GM12878 (cell line): ENCODE data around the gene ESPNL. TPM values are rescaled to one million over a fixed set of nuclear protein-coding genes. Genes with fewer than 3 reads are reported as not detected.

ENCODE experiments used
- ATAC-seq: fragments of 200-7000 bp; cut with Tn5 transposase; 3 replicates; pipeline ENCODE4 v1.9.1; 2020; ENCODE audit warnings: mild to moderate bottlenecking, moderate library complexity
- BruUV-seq: library from RNA; stranded (reverse); fragments of 400-500 nt; replicated peaks from 2 replicates; lab custom pipeline; 2021; lab: Mats Ljungman, UMichigan
- CTCF ChIA-PET: fragments of 300-600 bp; sonication (Branson Sonifier 250); formaldehyde crosslinking; extraction: SDS; loops from one replicate; lab custom pipeline; 2021; ENCODE audit warnings: inconsistent platforms; lab: Yijun Ruan, JAX
- POLR2A ChIA-PET: fragments of 350-600 bp; formaldehyde crosslinking; extraction: SDS; loops from one replicate; lab custom pipeline; 2021; ENCODE audit warnings: inconsistent platforms; lab: Charles Lee
- RAD21 ChIA-PET: fragments of 300-600 bp; sonication (Branson Sonifier 250); formaldehyde crosslinking; loops from one replicate; lab custom pipeline; 2023; ENCODE audit warnings: antibody characterized with exemption; ENCODE audit not compliant: unreplicated experiment; lab: Charles Lee
- SMC1A ChIA-PET: fragments of 300-600 bp; sonication (Branson Sonifier 250); formaldehyde crosslinking; loops from one replicate; lab custom pipeline; 2023; ENCODE audit not compliant: unreplicated experiment, uncharacterized antibody; lab: Charles Lee
- DNase-seq: peaks from one replicate; pipeline ENCODE4 v3.0.0-alpha.2; 2011; ENCODE audit warnings: low read depth, low spot score
- FAIRE-seq: peaks from 3 replicates; lab custom pipeline; 2011; peaks lifted over from hg19 to GRCh38; lab: Jason Lieb, UNC
- H2AFZ ChIP-seq: 2 replicates; pipeline ENCODE4 v1.6.0; 2011; ENCODE audit warnings: low read depth, low read length, control low read depth; ENCODE audit not compliant: control insufficient read depth
- H3K27ac ChIP-seq: 2 replicates; pipeline ENCODE4 v1.5.1; 2011; ENCODE audit warnings: control low read depth; ENCODE audit not compliant: control insufficient read depth, insufficient read depth
- H3K27me3 ChIP-seq, 2 experiments: replicated peaks in 1 of 2; 2 replicates each; pipeline versions ENCODE4 v1.6.0 to v1.6.1; 2011; ENCODE audit warnings: low read length in 1 of 2; ENCODE audit not compliant: control insufficient read depth in 2 of 2, insufficient read depth in 2 of 2
- H3K36me3 ChIP-seq, 2 experiments: 2 replicates each; pipeline ENCODE4 v1.5.1; 2011; ENCODE audit warnings: low read length in 1 of 2; ENCODE audit not compliant: control insufficient read depth in 2 of 2, insufficient read depth in 2 of 2
- H3K4me1 ChIP-seq: 2 replicates; pipeline ENCODE4 v1.6.1; 2011; ENCODE audit warnings: mild to moderate bottlenecking, low read length, moderate library complexity, mixed read lengths; ENCODE audit not compliant: control insufficient read depth, insufficient read depth
- H3K4me2 ChIP-seq: 2 replicates; pipeline ENCODE4 v1.6.0; 2011; ENCODE audit warnings: control low read depth; ENCODE audit not compliant: control insufficient read depth, insufficient read depth
- H3K4me3 ChIP-seq: fragments of 200-600 bp; sonication (generic); 2 replicates; pipeline ENCODE4 v1.5.1; 2016
- H3K79me2 ChIP-seq: 2 replicates; pipeline ENCODE4 v1.6.0; 2011; ENCODE audit warnings: low read length; ENCODE audit not compliant: control insufficient read depth, insufficient read depth
- H3K9ac ChIP-seq: 2 replicates; pipeline ENCODE4 v1.8.0; 2011; ENCODE audit warnings: low read length, control low read depth, mixed read lengths; ENCODE audit not compliant: control insufficient read depth, insufficient read depth
- H3K9me3 ChIP-seq: replicated peaks from 3 replicates; pipeline ENCODE4 v1.5.1; 2011; ENCODE audit warnings: mild to moderate bottlenecking, low read length; ENCODE audit not compliant: control insufficient read depth, insufficient read depth
- H4K20me1 ChIP-seq: 2 replicates; pipeline ENCODE4 v1.6.0; 2011; ENCODE audit not compliant: control insufficient read depth, insufficient read depth
- BCL3 ChIP-seq: IDR thresholded peaks from 2 replicates; pipeline ENCODE4 v1.6.1; 2011; ENCODE audit warnings: borderline replicate concordance, low read depth, mild to moderate bottlenecking, moderate library complexity, low read length; ENCODE audit not compliant: insufficient read depth, poor library complexity, severe bottlenecking
- CREM ChIP-seq: IDR thresholded peaks from 2 replicates; pipeline ENCODE4 v1.6.1; 2014; ENCODE audit warnings: antibody characterized with exemption, low read depth
- CTCF ChIP-seq, 3 experiments: IDR thresholded peaks in 2 of 3; conservative IDR thresholded peaks in 1 of 3; 2 replicates each; pipeline ENCODE4 v1.5.1; 2011; ENCODE audit warnings: low read depth in 3 of 3, low read length in 3 of 3, mild to moderate bottlenecking in 3 of 3, control low read depth in 2 of 3, moderate library complexity in 2 of 3, inconsistent platforms in 1 of 3, mixed read lengths in 1 of 3; ENCODE audit not compliant: control insufficient read depth in 2 of 3, insufficient read depth in 1 of 3; ENCODE audit errors: extremely low read depth in 1 of 3
- EED ChIP-seq: sonication (generic); IDR thresholded peaks from 2 replicates; pipeline ENCODE4 v1.6.1; 2016; ENCODE audit warnings: antibody characterized with exemption, low read depth
- HCFC1 ChIP-seq: fragments of 150-350 bp; IDR thresholded peaks from 2 replicates; pipeline ENCODE4 v1.6.1; 2014; ENCODE audit warnings: low read length
- SUPT20H ChIP-seq: IDR thresholded peaks from 2 replicates; pipeline ENCODE4 v1.6.1; 2011; ENCODE audit warnings: low read depth, mild to moderate bottlenecking, low read length, moderate library complexity, borderline replicate concordance; ENCODE audit not compliant: control insufficient read depth
- WGBS: methylation state at CpG from one replicate; pipeline ENCODE4 v1.1.6; 2016; ENCODE audit warnings: low lambda C conversion rate; ENCODE audit not compliant: insufficient replicate concordance, insufficient coverage; ENCODE audit errors: missing lambda C conversion rate; 5-methylcytosine and 5-hydroxymethylcytosine counted together
- in situ Hi-C: fragments of 300-500 bp; cut with MboI; formaldehyde crosslinking; loops from 9 replicates; pipeline ENCODE4 v1.14.3; 2018; ENCODE audit warnings: mixed read lengths
- intact Hi-C: fragments of 100-400 bp; cut with micrococcal nuclease; formaldehyde crosslinking; loops from one replicate; pipeline ENCODE4 v1.14.2; 2022; ENCODE audit not compliant: unreplicated experiment
- polyA plus RNA-seq, 11 experiments: library from polyadenylated mRNA; depleted of rRNA in 4 of 11; unstranded in 6 of 11; stranded (reverse) in 5 of 11; fragments of >200 nt; fragmentation: Nextera tagmentation in 4 of 11; fragmentation: Illumina TruSeq in 1 of 11; extraction: Ambion mirVana in 4 of 11; extraction: Trizol in 1 of 11; gene quantifications; 1 replicate in 1 of 11; 2 replicates in 10 of 11; pipeline versions ENCODE4 v1.2.1 to v1.2.3, GENCODE V29; 2011 to 2016; ENCODE audit warnings: inconsistent platforms in 2 of 11, missing spikeins in 2 of 11, low read depth in 1 of 11
- total RNA-seq, 4 experiments: library from RNA; depleted of rRNA in 3 of 4; stranded (reverse); fragments of >200 nt in 3 of 4; fragmentation: Illumina TruSeq in 1 of 4; extraction: Trizol in 1 of 4; gene quantifications; 2 replicates each; pipeline versions ENCODE4 v1.2.1 to v1.2.3, GENCODE V29; 2013 to 2021

Gene ESPNL
- total and polyA plus RNA-seq, 10 of the 15 experiments (the other 5 are each of a cell fraction or from before 2014, with no cell fraction given) = 0.05 to 0.94 (median 0.36) TPM; not detected in 3

- WGBS = 91% methylated on average over 28 of the region's 28 CpGs
- ChIA-PET RAD21 (interaction anchor here (0.8 to 2.0 kb wide), 3 partner anchors 45 to 247 kb away, joined by 3 to 7 read pairs (median 5); partner anchors contain the start of gene SCLY), CTCF (interaction anchor here (0.9 to 4.4 kb wide), 5 partner anchors 33 to 202 kb away, joined by 3 to 41 read pairs (median 5); no protein-coding TSS in a partner anchor), SMC1A (interaction anchor here (0.5 to 1.4 kb wide), 3 partner anchors 39 to 183 kb away, joined by 3 to 5 read pairs (median 3); no protein-coding TSS in a partner anchor)
- in situ Hi-C loops = no loop called here
- BruUV-seq = no TSS peak
- H3K36me3 ChIP-seq = no peaks in the 10 kb centered on the region
- H3K4me1 ChIP-seq = peaks cover 21% of the 10 kb centered on the region
- H3K4me2 ChIP-seq = no peak overlapping the region
- FAIRE-seq = no peak
- ATAC-seq = no peak
- H2AFZ ChIP-seq = no peak overlapping the region
- no peaks in the 10 kb centered on the region for H3K79me2 ChIP-seq
- H3K27me3 ChIP-seq = no peaks in the 10 kb centered on the region
- no peak overlapping the region for H3K27ac ChIP-seq
- TF ChIP-seq CREM = no peak
- no peak for TF ChIP-seq HCFC1
- TF ChIP-seq EED = no peak
- TF ChIP-seq SUPT20H = no peak
- no peak for TF ChIP-seq CTCF (IDR thresholded peaks at IDR 0.05 in 2 of 3, conservative IDR thresholded peaks at IDR 0.05 in 1 of 3; ENCODE audit: control insufficient read depth in 2 of 3, extremely low read depth in 1 of 3, insufficient read depth in 1 of 3, low read depth in 3 of 3, low read length in 3 of 3)
- no peak for TF ChIP-seq BCL3
- TF ChIP-seq, all 136 proteins: peak for 0
- Histone ChIP-seq H3K4me3 (no peak overlapping the region), H3K9me3 (no peaks in the 10 kb centered on the region; the same call in 2 of the 3 replicates), H3K9ac (no peak overlapping the region), H4K20me1 (no peaks in the 10 kb centered on the region)
- POLR2A ChIA-PET = interaction anchor here (0.7 kb wide), 2 partner anchors 380 to 393 kb away, joined by 3 to 5 read pairs; no protein-coding TSS in a partner anchor
- intact Hi-C loops = loop anchor here (5.0 kb wide), 1 partner anchor 43 kb away; the partner anchor contains the start of gene SCLY
- no peak for DNase-seq
These were observed 5.6 kb downstream of the ESPNL start for GRCh38 chr2:238105506-238106338.
